ENCODE data around the gene PDK2. TPM values are rescaled to one million over a fixed set of nuclear protein-coding genes. Genes with fewer than 3 reads are reported as not detected.

The PDK2 gene
- total and polyA plus RNA-seq, 2 experiments from 2014 or later: 12.0 to 15.9 TPM

DNA sequence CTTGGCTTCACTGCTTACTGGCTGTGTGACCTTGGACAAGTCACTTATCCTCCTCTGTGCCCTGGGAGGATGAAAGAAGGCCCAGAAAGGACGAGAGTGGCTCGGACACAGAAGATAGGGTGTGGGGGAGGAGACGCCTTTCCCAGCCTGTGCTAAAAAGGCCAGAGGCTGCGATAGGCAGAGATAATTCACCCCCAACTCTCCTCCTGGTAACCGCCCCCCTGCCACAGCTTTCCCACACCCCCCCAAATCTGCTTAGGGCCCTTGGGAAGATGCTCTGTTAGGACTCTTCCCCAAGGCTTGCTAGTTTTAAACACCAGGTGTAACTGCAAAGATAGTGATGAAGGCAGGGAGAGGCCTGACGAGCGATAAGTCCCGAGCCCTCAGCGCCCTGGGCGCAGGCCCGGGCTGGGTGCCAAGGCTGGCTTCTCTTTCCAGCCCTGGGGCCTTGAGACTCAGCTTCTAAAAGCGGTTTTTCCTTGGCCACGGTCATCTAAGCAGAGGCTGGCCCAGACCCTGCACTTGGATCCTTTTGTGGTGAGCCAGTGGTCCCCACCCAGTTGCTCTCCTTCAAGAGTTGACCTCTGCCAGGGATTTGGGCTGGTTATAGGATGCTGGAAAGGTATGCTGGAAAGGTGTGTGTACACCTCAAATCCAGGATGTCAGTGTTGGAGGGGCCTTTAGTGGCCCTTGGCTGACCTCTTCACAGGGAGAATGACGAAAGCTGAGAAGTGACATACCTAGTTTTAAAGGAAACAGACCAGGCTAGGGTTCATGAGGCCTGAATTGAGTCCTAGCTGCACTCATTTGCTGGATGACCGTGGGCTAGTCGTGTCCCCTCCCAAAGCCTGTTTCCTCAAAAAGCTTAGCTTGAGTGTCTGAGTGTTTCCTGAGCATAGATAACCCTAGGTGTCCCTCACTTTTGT is 58.8 kb downstream of the PDK2 start:
- no peaks in the 10 kb centered on the region for H3K79me2 ChIP-seq (replicated peaks; ENCODE audit: insufficient read depth)
- no peak overlapping the region for H3K27ac Mint-ChIP-seq
- H3K4me2 ChIP-seq: no peak overlapping the region
- TF ChIP-seq JUNB (IDR thresholded peaks at IDR 0.05; ENCODE audit: unreplicated experiment) (no peak), EZH2phosphoT487 (IDR thresholded peaks at IDR 0.05; ENCODE audit: unreplicated experiment) (no peak), ZNF114 (CRISPR knock-in tag; IDR thresholded peaks at IDR 0.05) (no peak), CREB1 (CRISPR knock-in tag; IDR thresholded peaks at IDR 0.05; ENCODE audit: low read depth) (no peak), ZNF331 (CRISPR knock-in tag; IDR thresholded peaks at IDR 0.05; ENCODE audit: low read depth) (no peak), POLR2AphosphoS5 (IDR thresholded peaks at IDR 0.05; ENCODE audit: low read depth) (no peak), STAT1 (IDR thresholded peaks at IDR 0.05; ENCODE audit: unreplicated experiment) (no peak)
- TF ChIP-seq, protein P1, sequence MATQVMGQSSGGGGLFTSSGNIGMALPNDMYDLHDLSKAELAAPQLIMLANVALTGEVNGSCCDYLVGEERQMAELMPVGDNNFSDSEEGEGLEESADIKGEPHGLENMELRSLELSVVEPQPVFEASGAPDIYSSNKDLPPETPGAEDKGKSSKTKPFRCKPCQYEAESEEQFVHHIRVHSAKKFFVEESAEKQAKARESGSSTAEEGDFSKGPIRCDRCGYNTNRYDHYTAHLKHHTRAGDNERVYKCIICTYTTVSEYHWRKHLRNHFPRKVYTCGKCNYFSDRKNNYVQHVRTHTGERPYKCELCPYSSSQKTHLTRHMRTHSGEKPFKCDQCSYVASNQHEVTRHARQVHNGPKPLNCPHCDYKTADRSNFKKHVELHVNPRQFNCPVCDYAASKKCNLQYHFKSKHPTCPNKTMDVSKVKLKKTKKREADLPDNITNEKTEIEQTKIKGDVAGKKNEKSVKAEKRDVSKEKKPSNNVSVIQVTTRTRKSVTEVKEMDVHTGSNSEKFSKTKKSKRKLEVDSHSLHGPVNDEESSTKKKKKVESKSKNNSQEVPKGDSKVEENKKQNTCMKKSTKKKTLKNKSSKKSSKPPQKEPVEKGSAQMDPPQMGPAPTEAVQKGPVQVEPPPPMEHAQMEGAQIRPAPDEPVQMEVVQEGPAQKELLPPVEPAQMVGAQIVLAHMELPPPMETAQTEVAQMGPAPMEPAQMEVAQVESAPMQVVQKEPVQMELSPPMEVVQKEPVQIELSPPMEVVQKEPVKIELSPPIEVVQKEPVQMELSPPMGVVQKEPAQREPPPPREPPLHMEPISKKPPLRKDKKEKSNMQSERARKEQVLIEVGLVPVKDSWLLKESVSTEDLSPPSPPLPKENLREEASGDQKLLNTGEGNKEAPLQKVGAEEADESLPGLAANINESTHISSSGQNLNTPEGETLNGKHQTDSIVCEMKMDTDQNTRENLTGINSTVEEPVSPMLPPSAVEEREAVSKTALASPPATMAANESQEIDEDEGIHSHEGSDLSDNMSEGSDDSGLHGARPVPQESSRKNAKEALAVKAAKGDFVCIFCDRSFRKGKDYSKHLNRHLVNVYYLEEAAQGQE (IDR thresholded peaks at IDR 0.05; ENCODE audit: unreplicated experiment): no peak
- TF ChIP-seq, protein P2, sequence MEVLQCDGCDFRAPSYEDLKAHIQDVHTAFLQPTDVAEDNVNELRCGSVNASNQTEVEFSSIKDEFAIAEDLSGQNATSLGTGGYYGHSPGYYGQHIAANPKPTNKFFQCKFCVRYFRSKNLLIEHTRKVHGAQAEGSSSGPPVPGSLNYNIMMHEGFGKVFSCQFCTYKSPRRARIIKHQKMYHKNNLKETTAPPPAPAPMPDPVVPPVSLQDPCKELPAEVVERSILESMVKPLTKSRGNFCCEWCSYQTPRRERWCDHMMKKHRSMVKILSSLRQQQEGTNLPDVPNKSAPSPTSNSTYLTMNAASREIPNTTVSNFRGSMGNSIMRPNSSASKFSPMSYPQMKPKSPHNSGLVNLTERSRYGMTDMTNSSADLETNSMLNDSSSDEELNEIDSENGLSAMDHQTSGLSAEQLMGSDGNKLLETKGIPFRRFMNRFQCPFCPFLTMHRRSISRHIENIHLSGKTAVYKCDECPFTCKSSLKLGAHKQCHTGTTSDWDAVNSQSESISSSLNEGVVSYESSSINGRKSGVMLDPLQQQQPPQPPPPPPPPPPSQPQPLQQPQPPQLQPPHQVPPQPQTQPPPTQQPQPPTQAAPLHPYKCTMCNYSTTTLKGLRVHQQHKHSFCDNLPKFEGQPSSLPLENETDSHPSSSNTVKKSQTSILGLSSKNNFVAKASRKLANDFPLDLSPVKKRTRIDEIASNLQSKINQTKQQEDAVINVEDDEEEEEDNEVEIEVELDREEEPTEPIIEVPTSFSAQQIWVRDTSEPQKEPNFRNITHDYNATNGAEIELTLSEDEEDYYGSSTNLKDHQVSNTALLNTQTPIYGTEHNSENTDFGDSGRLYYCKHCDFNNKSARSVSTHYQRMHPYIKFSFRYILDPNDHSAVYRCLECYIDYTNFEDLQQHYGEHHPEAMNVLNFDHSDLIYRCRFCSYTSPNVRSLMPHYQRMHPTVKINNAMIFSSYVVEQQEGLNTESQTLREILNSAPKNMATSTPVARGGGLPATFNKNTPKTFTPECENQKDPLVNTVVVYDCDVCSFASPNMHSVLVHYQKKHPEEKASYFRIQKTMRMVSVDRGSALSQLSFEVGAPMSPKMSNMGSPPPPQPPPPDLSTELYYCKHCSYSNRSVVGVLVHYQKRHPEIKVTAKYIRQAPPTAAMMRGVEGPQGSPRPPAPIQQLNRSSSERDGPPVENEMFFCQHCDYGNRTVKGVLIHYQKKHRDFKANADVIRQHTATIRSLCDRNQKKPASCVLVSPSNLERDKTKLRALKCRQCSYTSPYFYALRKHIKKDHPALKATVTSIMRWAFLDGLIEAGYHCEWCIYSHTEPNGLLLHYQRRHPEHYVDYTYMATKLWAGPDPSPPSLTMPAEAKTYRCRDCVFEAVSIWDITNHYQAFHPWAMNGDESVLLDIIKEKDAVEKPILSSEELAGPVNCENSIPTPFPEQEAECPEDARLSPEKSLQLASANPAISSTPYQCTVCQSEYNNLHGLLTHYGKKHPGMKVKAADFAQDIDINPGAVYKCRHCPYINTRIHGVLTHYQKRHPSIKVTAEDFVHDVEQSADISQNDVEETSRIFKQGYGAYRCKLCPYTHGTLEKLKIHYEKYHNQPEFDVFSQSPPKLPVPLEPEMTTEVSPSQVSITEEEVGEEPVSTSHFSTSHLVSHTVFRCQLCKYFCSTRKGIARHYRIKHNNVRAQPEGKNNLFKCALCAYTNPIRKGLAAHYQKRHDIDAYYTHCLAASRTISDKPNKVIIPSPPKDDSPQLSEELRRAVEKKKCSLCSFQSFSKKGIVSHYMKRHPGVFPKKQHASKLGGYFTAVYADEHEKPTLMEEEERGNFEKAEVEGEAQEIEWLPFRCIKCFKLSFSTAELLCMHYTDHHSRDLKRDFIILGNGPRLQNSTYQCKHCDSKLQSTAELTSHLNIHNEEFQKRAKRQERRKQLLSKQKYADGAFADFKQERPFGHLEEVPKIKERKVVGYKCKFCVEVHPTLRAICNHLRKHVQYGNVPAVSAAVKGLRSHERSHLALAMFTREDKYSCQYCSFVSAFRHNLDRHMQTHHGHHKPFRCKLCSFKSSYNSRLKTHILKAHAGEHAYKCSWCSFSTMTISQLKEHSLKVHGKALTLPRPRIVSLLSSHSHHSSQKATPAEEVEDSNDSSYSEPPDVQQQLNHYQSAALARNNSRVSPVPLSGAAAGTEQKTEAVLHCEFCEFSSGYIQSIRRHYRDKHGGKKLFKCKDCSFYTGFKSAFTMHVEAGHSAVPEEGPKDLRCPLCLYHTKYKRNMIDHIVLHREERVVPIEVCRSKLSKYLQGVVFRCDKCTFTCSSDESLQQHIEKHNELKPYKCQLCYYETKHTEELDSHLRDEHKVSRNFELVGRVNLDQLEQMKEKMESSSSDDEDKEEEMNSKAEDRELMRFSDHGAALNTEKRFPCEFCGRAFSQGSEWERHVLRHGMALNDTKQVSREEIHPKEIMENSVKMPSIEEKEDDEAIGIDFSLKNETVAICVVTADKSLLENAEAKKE (CRISPR knock-in tag; IDR thresholded peaks at IDR 0.05): no peak
- TF ChIP-seq, protein P3, sequence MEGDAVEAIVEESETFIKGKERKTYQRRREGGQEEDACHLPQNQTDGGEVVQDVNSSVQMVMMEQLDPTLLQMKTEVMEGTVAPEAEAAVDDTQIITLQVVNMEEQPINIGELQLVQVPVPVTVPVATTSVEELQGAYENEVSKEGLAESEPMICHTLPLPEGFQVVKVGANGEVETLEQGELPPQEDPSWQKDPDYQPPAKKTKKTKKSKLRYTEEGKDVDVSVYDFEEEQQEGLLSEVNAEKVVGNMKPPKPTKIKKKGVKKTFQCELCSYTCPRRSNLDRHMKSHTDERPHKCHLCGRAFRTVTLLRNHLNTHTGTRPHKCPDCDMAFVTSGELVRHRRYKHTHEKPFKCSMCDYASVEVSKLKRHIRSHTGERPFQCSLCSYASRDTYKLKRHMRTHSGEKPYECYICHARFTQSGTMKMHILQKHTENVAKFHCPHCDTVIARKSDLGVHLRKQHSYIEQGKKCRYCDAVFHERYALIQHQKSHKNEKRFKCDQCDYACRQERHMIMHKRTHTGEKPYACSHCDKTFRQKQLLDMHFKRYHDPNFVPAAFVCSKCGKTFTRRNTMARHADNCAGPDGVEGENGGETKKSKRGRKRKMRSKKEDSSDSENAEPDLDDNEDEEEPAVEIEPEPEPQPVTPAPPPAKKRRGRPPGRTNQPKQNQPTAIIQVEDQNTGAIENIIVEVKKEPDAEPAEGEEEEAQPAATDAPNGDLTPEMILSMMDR (conservative IDR thresholded peaks at IDR 0.05; ENCODE audit: low read depth in 2 of 2): no peak
- ATAC-seq (no peak), DNase-seq (ENCODE audit: low spot score) (no peak)
- H3K27me3 ChIP-seq (ENCODE audit: insufficient read depth): peaks cover 17% of the 10 kb centered on the region
- H3K36me3 ChIP-seq (ENCODE audit: insufficient read depth): no peaks in the 10 kb centered on the region
- no peaks in the 10 kb centered on the region for H3K36me3 Mint-ChIP-seq (ENCODE audit: low read depth)
- H3K4me1 Mint-ChIP-seq: peaks cover 20% of the 10 kb centered on the region
- peaks cover 11% of the 10 kb centered on the region for H3K4me1 ChIP-seq (ENCODE audit: insufficient read depth)
- H3F3A ChIP-seq (replicated peaks; ENCODE audit: low read depth): peaks cover 5% of the 10 kb centered on the region; the same call in 1 of the 2 replicates
- H3K27me3 Mint-ChIP-seq (ENCODE audit: insufficient read depth, low read depth, poor library complexity): peaks cover 18% of the 10 kb centered on the region
- no peak overlapping the region for H3K4me3 Mint-ChIP-seq
- H3K9me2 ChIP-seq (ENCODE audit: insufficient read depth): no peaks in the 10 kb centered on the region
- no peak overlapping the region for H3K27ac ChIP-seq (ENCODE audit: low read depth)
- no peak overlapping the region for H2AFZ ChIP-seq
- no peaks in the 10 kb centered on the region for H4K20me1 ChIP-seq (replicated peaks; ENCODE audit: insufficient read depth)
- no peaks in the 10 kb centered on the region; the same call in 2 of the 3 replicates for H3K9me3 Mint-ChIP-seq
- H3K4me3 ChIP-seq: no peak overlapping the region
